Heart left ventricle (tissue), 13 donors: Measurements from ENCODE around the gene STXBP3.

ENCODE experiments used
- POLR2A ChIP-seq, 2 donors: fragments of 450-650 bp; IDR thresholded peaks; one replicate each; pipeline ENCODE4 v1.6.1; 2017; ENCODE audit warnings: antibody characterized with exemption in 2 of 2, mild to moderate bottlenecking in 2 of 2, moderate library complexity in 2 of 2
- TF ChIP-seq, protein P1 (sequence below), 12 donors: fragments of 200-600 bp; sonication (generic) in 4 of 12; IDR thresholded peaks; one replicate each; pipeline versions ENCODE4 v1.5.0 to v1.8.0; 2018 to 2022; ENCODE audit warnings: antibody characterized with exemption in 12 of 12, mild to moderate bottlenecking in 5 of 12
- donor health status: ischemic (EF 13 %, LVEDD 7.1; RV severe dilation, severe dysfunction).
- donor health status: DM: no; HTN: yes; CAD: no.
- donor health status: DM: no; HTN: no; CAD: no.
- donor health status: ischemic (EF 25% LVEDD 6.9; RV normal size, moderate dysfunction).
- donor health status: ischemic (EF 25% LVEDD 5.7; RV mildly dilated, moderate dysfunction).
- donor health status: ischemic (EF 35%, LVEDD 5.7; RV mildly dilated, moderate dysfunction).
- donor health status: nonischemic (EF 11% LVEDD 7.7; RV severe dilation, severe dysfunction).
- donor health status: DM: yes; HTN: yes; CAD: no.
- donor health status: PGD.
- donor health status: ischemic (EF 29% LVEDD 5.4; RV normal size, mild dysfunction).
- donor health status: nonischemic (EF 23%, LVEDD 6.1; RV moderate dilation, normal function).

DNA sequence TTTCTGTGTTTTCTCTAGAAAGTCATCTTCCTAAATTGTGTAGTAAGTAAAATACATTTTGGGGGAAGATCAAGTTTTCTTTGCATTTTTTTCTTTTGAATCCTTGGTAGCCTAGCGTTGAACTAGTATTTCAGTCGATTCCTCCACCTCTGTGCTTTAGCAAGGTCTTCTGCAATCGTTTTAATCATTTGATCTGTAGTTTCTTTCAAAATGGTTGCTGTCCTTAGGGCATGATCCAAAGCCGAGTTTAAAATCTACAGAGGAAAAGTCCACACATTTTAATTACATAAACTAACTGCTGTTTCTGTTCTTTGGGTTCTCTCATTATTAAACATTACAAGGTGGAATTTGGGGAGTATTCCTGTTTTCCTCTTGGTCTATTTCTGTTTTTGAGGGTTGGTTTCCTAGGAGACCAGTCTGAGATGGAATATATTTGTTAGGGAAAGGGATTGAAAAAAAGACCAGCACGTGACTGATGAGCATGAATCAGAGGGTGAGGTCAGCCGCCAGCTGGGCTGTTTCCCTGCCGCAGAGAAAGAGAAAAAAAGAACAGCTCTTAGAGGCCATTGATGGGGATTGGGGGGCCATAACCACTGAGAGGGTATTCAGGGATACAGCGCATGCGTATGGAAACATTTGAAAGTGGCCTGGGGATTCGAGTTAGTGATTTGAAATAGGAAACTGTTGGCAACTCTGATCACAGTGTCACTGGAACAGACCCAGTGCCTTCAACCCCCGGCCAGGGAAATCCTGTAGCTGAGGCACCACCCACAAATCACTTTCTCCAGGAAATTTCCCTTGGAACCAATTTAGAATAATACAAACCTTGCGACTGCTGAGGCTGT, 69.8 kb downstream of the STXBP3 start:
- TF ChIP-seq, protein P1, sequence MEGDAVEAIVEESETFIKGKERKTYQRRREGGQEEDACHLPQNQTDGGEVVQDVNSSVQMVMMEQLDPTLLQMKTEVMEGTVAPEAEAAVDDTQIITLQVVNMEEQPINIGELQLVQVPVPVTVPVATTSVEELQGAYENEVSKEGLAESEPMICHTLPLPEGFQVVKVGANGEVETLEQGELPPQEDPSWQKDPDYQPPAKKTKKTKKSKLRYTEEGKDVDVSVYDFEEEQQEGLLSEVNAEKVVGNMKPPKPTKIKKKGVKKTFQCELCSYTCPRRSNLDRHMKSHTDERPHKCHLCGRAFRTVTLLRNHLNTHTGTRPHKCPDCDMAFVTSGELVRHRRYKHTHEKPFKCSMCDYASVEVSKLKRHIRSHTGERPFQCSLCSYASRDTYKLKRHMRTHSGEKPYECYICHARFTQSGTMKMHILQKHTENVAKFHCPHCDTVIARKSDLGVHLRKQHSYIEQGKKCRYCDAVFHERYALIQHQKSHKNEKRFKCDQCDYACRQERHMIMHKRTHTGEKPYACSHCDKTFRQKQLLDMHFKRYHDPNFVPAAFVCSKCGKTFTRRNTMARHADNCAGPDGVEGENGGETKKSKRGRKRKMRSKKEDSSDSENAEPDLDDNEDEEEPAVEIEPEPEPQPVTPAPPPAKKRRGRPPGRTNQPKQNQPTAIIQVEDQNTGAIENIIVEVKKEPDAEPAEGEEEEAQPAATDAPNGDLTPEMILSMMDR (IDR thresholded peaks at IDR 0.05): no peak
- TF ChIP-seq POLR2A (IDR thresholded peaks at IDR 0.05): no peak
